Measurements from ENCODE around the gene GLP1R. TPM values are rescaled to one million over a fixed set of nuclear protein-coding genes. Genes with fewer than 3 reads are reported as not detected.

GLP1R gene
- total RNA-seq, result not detected in 2 replicates

DNA sequence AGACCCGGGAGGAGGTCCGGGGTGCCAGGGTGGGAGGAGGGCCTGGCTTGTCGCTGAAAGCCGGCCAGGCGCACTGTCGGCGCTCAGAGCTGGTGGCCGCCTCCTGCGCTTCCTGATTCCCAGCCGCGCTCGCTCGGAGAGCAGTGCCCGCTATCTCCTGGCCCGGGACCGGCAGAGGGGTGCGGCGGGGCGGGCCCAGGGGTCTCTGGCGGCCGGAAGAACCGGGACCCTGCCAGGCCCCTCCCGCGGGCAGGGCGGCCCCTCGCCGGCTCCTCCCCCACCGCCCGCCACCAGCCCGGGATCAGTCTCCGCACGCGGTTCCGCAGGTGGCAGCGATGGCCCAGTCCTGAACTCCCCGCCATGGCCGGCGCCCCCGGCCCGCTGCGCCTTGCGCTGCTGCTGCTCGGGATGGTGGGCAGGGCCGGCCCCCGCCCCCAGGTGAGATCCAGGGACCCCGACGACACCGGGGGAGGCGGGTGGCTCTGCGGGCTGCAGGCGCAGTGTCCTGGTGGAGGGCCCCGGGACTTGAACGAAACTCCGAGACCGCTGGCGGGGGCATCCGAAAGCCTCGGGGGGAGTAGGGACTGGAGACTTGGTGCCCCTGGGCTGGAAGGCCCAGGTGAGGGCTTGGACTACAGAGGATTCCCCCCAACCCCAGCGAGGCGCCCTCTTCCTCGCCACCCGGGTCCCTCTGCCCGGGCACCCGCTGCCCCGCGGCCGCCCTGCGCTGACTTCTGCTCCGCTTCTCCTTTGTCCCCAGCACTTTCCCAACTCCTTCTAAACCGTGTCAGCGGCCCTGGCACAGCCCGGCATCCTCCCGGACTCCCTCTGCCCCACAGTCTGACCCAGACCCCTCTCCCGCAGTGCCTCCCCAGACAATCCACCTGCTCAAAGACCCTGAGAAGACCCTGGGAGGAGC is at the start of gene GLP1R:
Gene GLP1R (plus strand): TSS at position 301 of the 919 bp plus-strand sequence. CDS start 60 bp downstream, at position 361.

DNA sequence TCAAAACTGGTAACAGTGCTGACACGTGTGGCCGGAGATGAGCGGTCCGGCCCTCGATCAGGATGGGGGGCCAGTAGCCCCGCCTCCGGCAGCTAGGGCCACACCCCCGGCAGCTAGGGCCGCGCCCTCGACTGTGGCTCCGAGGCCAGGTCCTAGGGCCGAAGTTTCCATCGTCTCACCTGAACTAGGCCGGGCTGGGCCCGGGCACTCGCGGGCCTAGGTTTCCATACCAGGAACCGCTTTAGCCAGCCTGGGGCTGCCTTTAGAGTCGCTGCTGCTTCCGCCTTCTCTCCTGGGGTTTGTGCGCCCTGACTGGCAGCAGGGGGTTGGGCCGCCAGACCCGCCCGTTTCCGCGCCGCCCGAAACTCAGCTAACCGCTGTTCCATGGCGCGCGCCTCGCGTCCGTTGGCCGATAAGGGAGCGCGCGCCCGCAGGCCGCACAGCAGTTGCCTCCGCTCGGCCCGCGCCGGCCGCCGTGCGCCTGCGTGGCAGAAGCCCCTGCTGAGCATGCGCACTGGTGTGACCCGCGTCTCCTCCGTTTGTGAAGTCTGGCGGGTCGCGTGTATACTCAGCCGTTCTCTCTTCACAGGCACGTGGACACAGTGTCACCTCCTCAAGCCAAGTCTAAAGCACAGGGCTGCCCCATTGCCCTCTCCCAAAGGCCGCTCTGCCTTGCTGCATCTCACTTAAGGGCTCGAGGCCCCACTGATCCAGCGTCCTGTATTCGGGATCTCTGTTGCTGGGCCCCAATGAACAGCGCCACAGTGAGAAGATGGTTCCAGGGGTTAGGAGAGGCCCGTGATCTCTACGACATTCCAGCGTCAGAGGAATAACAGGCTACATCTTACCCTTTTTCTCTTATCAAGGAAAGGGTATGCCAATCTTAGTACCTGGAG is 66.4 kb downstream of the GLP1R start, which contains the start of gene SAYSD1:
Gene SAYSD1 (minus strand): TSS at position 483 of the 896 bp plus-strand sequence. CDS start 97 bp downstream, at position 386.

Other genes starting within 250 kb of the GLP1R start
- gene SAYSD1, start 66.4 kb downstream of the GLP1R start, total RNA-seq, result 12.2 and 13.9 TPM in 2 replicates
- gene KCNK5, start 180.7 kb downstream of the GLP1R start, total RNA-seq, result not detected in 2 replicates

Data from mammary microvascular endothelial cell (primary cell).